Measurements from ENCODE around the gene DGKB.
A peak's percentile ranks its signal among the peaks of the same experiment; 100 is the strongest.

The DGKB gene

GRCh38 chr7:14376711-14377110 lies 525.8 kb downstream of the DGKB start:
- no peak for DNase-seq

GRCh38 chr7:14375998-14376397 lies 526.6 kb downstream of the DGKB start:
- DNase-seq: no peak

GRCh38 chr7:14374336-14374735 lies 528.2 kb downstream of the DGKB start:
- DNase-seq: no peak

- DNase-seq: no peak
Observed at GRCh38 chr7:14368285-14368684, 534.3 kb downstream of the DGKB start.

- DNase-seq: no peak
Observed at GRCh38 chr7:14351167-14351566, 551.4 kb downstream of the DGKB start.

GRCh38 chr7:14341200-14341775 lies 561.3 kb downstream of the DGKB start:
- no peak for DNase-seq

- DNase-seq: no peak
Observed at GRCh38 chr7:14340393-14341074, 562.0 kb downstream of the DGKB start.

- DNase-seq: no peak
Observed at GRCh38 chr7:14339861-14340260, 562.7 kb downstream of the DGKB start.

GRCh38 chr7:14336256-14336655 lies 566.3 kb downstream of the DGKB start:
- DNase-seq: no peak

- DNase-seq: peak; percentile 7
Observed at GRCh38 chr7:14332155-14332554, 570.4 kb downstream of the DGKB start.

GRCh38 chr7:14324767-14325166 lies 577.8 kb downstream of the DGKB start:
- DNase-seq: no peak

GRCh38 chr7:14322724-14323123 lies 579.8 kb downstream of the DGKB start:
- no peak for DNase-seq

- no peak for DNase-seq
Observed at GRCh38 chr7:14321947-14322346, 580.6 kb downstream of the DGKB start.

- no peak for DNase-seq
Observed at GRCh38 chr7:14309432-14309831, 593.1 kb downstream of the DGKB start.

GRCh38 chr7:14305233-14305866 lies 597.2 kb downstream of the DGKB start:
- DNase-seq: no peak

- DNase-seq: no peak
Observed at GRCh38 chr7:14303536-14303935, 599.0 kb downstream of the DGKB start.

- DNase-seq: no peak
Observed at GRCh38 chr7:14294637-14295036, 607.9 kb downstream of the DGKB start.

- DNase-seq: no peak
Observed at GRCh38 chr7:14293434-14293833, 609.1 kb downstream of the DGKB start.

- DNase-seq: no peak
Observed at GRCh38 chr7:14292737-14293136, 609.8 kb downstream of the DGKB start.

- DNase-seq: no peak
Observed at GRCh38 chr7:14289957-14290356, 612.6 kb downstream of the DGKB start.

GRCh38 chr7:14288701-14289100 lies 613.9 kb downstream of the DGKB start:
- DNase-seq: no peak

- DNase-seq: no peak
Observed at GRCh38 chr7:14287398-14287797, 615.2 kb downstream of the DGKB start.

- DNase-seq: no peak
Observed at GRCh38 chr7:14286036-14286435, 616.5 kb downstream of the DGKB start.
